ENCODE results near the gene SPSB4. TPM values are rescaled to one million over a fixed set of nuclear protein-coding genes. Genes with fewer than 3 reads are reported as not detected.

SPSB4 gene
- total and polyA plus RNA-seq, 2 of the 13 experiments (the other 11 are each of a cell fraction or from before 2014, with no cell fraction given) = not detected

DNA sequence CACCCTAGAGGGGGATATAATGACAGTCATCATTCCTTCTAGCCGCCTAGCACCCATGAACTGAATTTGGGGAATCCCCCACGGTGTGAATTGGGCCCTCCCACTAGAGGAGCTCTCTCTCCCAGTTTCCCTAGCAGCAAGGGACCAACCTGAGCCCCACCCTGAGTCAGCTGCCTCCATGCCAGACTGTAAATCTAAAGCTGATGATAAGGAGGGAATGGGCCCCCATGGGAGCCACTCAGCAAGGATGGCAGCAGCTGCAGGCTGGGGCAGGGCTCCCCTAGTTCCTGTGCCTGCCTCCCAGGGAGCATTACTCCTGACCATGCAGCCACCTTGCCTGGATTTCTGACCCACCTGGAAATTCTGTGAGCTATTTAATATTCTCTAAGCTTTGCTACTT lies 123.5 kb downstream of the SPSB4 start:
- no peaks in the 10 kb centered on the region for H3K27me3 ChIP-seq (ENCODE audit: control insufficient read depth in 1 of 2, insufficient read depth in 2 of 2, low read length in 2 of 2)
- BruUV-seq (replicated peaks) = no TSS peak
- H3K36me3 ChIP-seq (replicated peaks in 1 of 2; ENCODE audit: control insufficient read depth in 1 of 2, insufficient read depth in 2 of 2, low read length in 2 of 2) = no peaks in the 10 kb centered on the region
- no peaks in the 10 kb centered on the region for H3K79me2 ChIP-seq (ENCODE audit: insufficient read depth, low read length)
- intact Hi-C loops (cut with micrococcal nuclease; ENCODE audit: unreplicated experiment) (no loop called here), in situ Hi-C loops (cut with HindIII; ENCODE audit: extremely low pct_ligation_motif_present, low pct_unique_long_range_greater_than_20kb) (no loop called here)
- no peak overlapping the region for H3K4me3 ChIP-seq (replicated peaks in 1 of 3; ENCODE audit: insufficient read depth in 1 of 3, low read depth in 2 of 3, low read length in 3 of 3)
- no peak for ATAC-seq
- no peaks in the 10 kb centered on the region for H4K20me1 ChIP-seq (ENCODE audit: insufficient read depth, low read length)
- no peak overlapping the region for H2AFZ ChIP-seq (ENCODE audit: low read length)
- ChIA-PET POLR2A (no interaction called here), CTCF (ENCODE audit: low intra/inter-chr PET ratio, low total read pairs) (no interaction called here)
- DNase-seq (ENCODE audit: low spot score) = no peak
- FAIRE-seq = no peak
- H3K27ac ChIP-seq (ENCODE audit: extremely low read length, insufficient read depth, low read length) = no peak overlapping the region
- no peak overlapping the region for H3K4me2 ChIP-seq (ENCODE audit: low read depth, low read length)
- no peaks in the 10 kb centered on the region for H3K4me1 ChIP-seq (ENCODE audit: insufficient read depth, low read length)
- 3% methylated on average over 2 of the region's 2 CpGs for WGBS (ENCODE audit: low lambda C conversion rate)
- TF ChIP-seq, protein P1, sequence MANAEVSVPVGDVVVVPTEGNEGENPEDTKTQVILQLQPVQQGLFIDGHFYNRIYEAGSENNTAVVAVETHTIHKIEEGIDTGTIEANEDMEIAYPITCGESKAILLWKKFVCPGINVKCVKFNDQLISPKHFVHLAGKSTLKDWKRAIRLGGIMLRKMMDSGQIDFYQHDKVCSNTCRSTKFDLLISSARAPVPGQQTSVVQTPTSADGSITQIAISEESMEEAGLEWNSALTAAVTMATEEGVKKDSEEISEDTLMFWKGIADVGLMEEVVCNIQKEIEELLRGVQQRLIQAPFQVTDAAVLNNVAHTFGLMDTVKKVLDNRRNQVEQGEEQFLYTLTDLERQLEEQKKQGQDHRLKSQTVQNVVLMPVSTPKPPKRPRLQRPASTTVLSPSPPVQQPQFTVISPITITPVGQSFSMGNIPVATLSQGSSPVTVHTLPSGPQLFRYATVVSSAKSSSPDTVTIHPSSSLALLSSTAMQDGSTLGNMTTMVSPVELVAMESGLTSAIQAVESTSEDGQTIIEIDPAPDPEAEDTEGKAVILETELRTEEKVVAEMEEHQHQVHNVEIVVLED (CRISPR knock-in tag; IDR thresholded peaks at IDR 0.05; ENCODE audit: borderline replicate concordance) = no peak
- TF ChIP-seq ZNF510 (CRISPR knock-in tag; IDR thresholded peaks at IDR 0.05; ENCODE audit: low read depth) (no peak), ZBTB7A (CRISPR knock-in tag; IDR thresholded peaks at IDR 0.05) (no peak), ZNF234 (CRISPR knock-in tag; conservative IDR thresholded peaks at IDR 0.05) (no peak), SMARCC2 (IDR thresholded peaks at IDR 0.05) (no peak), PAX8 (CRISPR knock-in tag; IDR thresholded peaks at IDR 0.05; ENCODE audit: borderline replicate concordance) (no peak), ZNF746 (CRISPR knock-in tag; IDR thresholded peaks at IDR 0.05) (no peak), MED8 (CRISPR knock-in tag; IDR thresholded peaks at IDR 0.05; ENCODE audit: insufficient replicate concordance) (no peak), TGIF2 (CRISPR knock-in tag; IDR thresholded peaks at IDR 0.05) (no peak), ZNF207 (IDR thresholded peaks at IDR 0.05; ENCODE audit: borderline replicate concordance) (no peak), SCMH1 (CRISPR knock-in tag; IDR thresholded peaks at IDR 0.05; ENCODE audit: borderline replicate concordance) (no peak), ZNF557 (CRISPR knock-in tag; IDR thresholded peaks at IDR 0.05) (no peak), ZNF326 (CRISPR knock-in tag; IDR thresholded peaks at IDR 0.05; ENCODE audit: borderline replicate concordance) (no peak), TARDBP (CRISPR knock-in tag; IDR thresholded peaks at IDR 0.05) (no peak), ZNF879 (CRISPR knock-in tag; IDR thresholded peaks at IDR 0.05) (no peak)
- TF ChIP-seq, protein P2, sequence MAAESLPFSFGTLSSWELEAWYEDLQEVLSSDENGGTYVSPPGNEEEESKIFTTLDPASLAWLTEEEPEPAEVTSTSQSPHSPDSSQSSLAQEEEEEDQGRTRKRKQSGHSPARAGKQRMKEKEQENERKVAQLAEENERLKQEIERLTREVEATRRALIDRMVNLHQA (CRISPR knock-in tag; IDR thresholded peaks at IDR 0.05) = no peak
- TF ChIP-seq, protein P3, sequence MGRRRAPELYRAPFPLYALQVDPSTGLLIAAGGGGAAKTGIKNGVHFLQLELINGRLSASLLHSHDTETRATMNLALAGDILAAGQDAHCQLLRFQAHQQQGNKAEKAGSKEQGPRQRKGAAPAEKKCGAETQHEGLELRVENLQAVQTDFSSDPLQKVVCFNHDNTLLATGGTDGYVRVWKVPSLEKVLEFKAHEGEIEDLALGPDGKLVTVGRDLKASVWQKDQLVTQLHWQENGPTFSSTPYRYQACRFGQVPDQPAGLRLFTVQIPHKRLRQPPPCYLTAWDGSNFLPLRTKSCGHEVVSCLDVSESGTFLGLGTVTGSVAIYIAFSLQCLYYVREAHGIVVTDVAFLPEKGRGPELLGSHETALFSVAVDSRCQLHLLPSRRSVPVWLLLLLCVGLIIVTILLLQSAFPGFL (CRISPR knock-in tag; IDR thresholded peaks at IDR 0.05) = no peak
- TF ChIP-seq, protein P4, sequence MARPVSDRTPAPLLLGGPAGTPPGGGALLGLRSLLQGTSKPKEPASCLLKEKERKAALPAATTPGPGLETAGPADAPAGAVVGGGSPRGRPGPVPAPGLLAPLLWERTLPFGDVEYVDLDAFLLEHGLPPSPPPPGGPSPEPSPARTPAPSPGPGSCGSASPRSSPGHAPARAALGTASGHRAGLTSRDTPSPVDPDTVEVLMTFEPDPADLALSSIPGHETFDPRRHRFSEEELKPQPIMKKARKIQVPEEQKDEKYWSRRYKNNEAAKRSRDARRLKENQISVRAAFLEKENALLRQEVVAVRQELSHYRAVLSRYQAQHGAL (CRISPR knock-in tag; IDR thresholded peaks at IDR 0.05; ENCODE audit: not compliant biosample characterization) = no peak
- TF ChIP-seq, protein P5, sequence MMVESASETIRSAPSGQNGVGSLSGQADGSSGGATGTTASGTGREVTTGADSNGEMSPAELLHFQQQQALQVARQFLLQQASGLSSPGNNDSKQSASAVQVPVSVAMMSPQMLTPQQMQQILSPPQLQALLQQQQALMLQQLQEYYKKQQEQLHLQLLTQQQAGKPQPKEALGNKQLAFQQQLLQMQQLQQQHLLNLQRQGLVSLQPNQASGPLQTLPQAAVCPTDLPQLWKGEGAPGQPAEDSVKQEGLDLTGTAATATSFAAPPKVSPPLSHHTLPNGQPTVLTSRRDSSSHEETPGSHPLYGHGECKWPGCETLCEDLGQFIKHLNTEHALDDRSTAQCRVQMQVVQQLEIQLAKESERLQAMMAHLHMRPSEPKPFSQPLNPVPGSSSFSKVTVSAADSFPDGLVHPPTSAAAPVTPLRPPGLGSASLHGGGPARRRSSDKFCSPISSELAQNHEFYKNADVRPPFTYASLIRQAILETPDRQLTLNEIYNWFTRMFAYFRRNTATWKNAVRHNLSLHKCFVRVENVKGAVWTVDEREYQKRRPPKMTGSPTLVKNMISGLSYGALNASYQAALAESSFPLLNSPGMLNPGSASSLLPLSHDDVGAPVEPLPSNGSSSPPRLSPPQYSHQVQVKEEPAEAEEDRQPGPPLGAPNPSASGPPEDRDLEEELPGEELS (CRISPR knock-in tag; IDR thresholded peaks at IDR 0.05) = no peak
- H3K9ac ChIP-seq (ENCODE audit: insufficient read depth, low read depth, low read length) = no peak overlapping the region
- no peaks in the 10 kb centered on the region for H3K9me3 ChIP-seq (ENCODE audit: low read length)
